KMS-11 (cell line): ENCODE results near the gene BBS2.

Source experiments
- H2AFZ ChIP-seq: fragments of 200-600 bp; sonication (generic); 2 replicates; pipeline ENCODE4 v1.6.1; 2016; ENCODE audit warnings: antibody characterized with exemption, mixed run types, low read depth
- H3K27ac ChIP-seq: fragments of 200-600 bp; sonication (generic); 2 replicates; pipeline ENCODE4 v1.6.1; 2016; ENCODE audit warnings: mild to moderate bottlenecking, mixed run types
- H3K27me3 ChIP-seq: fragments of 200-600 bp; sonication (generic); 2 replicates; pipeline ENCODE4 v1.6.1; 2017; ENCODE audit warnings: mild to moderate bottlenecking, low read depth, mixed run types, moderate library complexity; ENCODE audit not compliant: insufficient read depth
- H3K36me3 ChIP-seq: fragments of 200-600 bp; sonication (generic); 2 replicates; pipeline ENCODE4 v1.6.1; 2017; ENCODE audit warnings: mild to moderate bottlenecking, mixed run types; ENCODE audit not compliant: insufficient read depth
- H3K4me1 ChIP-seq: fragments of 200-600 bp; sonication (generic); 2 replicates; pipeline ENCODE4 v1.6.1; 2016; ENCODE audit warnings: mild to moderate bottlenecking, low read depth, mixed run types; ENCODE audit not compliant: poor library complexity, severe bottlenecking
- H3K4me2 ChIP-seq: fragments of 200-600 bp; sonication (generic); 2 replicates; pipeline ENCODE4 v1.7.0; 2016; ENCODE audit warnings: mild to moderate bottlenecking, mixed run types
- H3K4me3 ChIP-seq: fragments of 200-600 bp; sonication (generic); IDR thresholded peaks from 2 replicates; pipeline ENCODE4 v1.6.1; 2017; ENCODE audit warnings: low read depth, low read length, mixed read lengths; ENCODE audit not compliant: insufficient read depth
- H3K79me2 ChIP-seq: fragments of 200-600 bp; sonication (generic); 2 replicates; pipeline ENCODE4 v1.6.1; 2016; ENCODE audit warnings: low read depth, mixed run types; ENCODE audit not compliant: insufficient read depth
- H3K9ac ChIP-seq: fragments of 200-600 bp; sonication (generic); 2 replicates; pipeline ENCODE4 v1.6.1; 2016; ENCODE audit warnings: mild to moderate bottlenecking, mixed run types
- H4K20me1 ChIP-seq: fragments of 200-600 bp; sonication (generic); 2 replicates; pipeline ENCODE4 v1.6.1; 2016; ENCODE audit warnings: mild to moderate bottlenecking, mixed run types; ENCODE audit not compliant: insufficient read depth
- CTCF ChIP-seq: fragments of 200-600 bp; sonication (generic); conservative IDR thresholded peaks from 2 replicates; pipeline ENCODE4 v1.6.1; 2017; ENCODE audit warnings: low read depth, mild to moderate bottlenecking, antibody characterized with exemption, low read length, moderate library complexity, mixed read lengths

BBS2 gene

GRCh38 chr16:56532714-56533113 lies 12.9 kb upstream of the BBS2 start:
- no peak for TF ChIP-seq CTCF
- no peak overlapping the region for H3K27ac ChIP-seq
- no peaks in the 10 kb centered on the region for H4K20me1 ChIP-seq
- no peaks in the 10 kb centered on the region for H3K4me1 ChIP-seq
- H3K27me3 ChIP-seq = no peaks in the 10 kb centered on the region
- H3K36me3 ChIP-seq = no peaks in the 10 kb centered on the region
- H3K4me3 ChIP-seq = no peak overlapping the region
- H3K4me2 ChIP-seq = no peak overlapping the region
- no peak overlapping the region for H3K9ac ChIP-seq
- H3K79me2 ChIP-seq = no peaks in the 10 kb centered on the region
- no peak overlapping the region for H2AFZ ChIP-seq

GRCh38 chr16:56530872-56531271 lies 11.0 kb upstream of the BBS2 start:
- no peak overlapping the region for H3K4me2 ChIP-seq
- H2AFZ ChIP-seq = no peak overlapping the region
- no peaks in the 10 kb centered on the region for H3K36me3 ChIP-seq
- no peak overlapping the region for H3K9ac ChIP-seq
- no peaks in the 10 kb centered on the region for H3K4me1 ChIP-seq
- no peak overlapping the region for H3K27ac ChIP-seq
- H4K20me1 ChIP-seq = no peaks in the 10 kb centered on the region
- H3K27me3 ChIP-seq = no peaks in the 10 kb centered on the region
- H3K79me2 ChIP-seq = no peaks in the 10 kb centered on the region
- TF ChIP-seq CTCF = no peak
- H3K4me3 ChIP-seq = no peak overlapping the region

- Histone ChIP-seq H2AFZ (no peak overlapping the region), H3K27me3 (no peaks in the 10 kb centered on the region), H3K9ac (no peak overlapping the region), H4K20me1 (no peaks in the 10 kb centered on the region), H3K4me1 (peaks cover 5% of the 10 kb centered on the region), H3K4me2 (no peak overlapping the region), H3K36me3 (no peaks in the 10 kb centered on the region), H3K4me3 (no peak overlapping the region), H3K79me2 (no peaks in the 10 kb centered on the region), H3K27ac (no peak overlapping the region)
- TF ChIP-seq CTCF = no peak
These were observed 5.4 kb upstream of the BBS2 start for GRCh38 chr16:56525236-56525635.

GRCh38 chr16:56520251-56520577 lies 390 bp upstream of the BBS2 start:
- H3K9ac ChIP-seq = peak overlapping the region; percentile 27; the same call in 1 of the 2 replicates
- no peaks in the 10 kb centered on the region for H3K36me3 ChIP-seq
- H2AFZ ChIP-seq = peak overlapping the region; percentile 81
- no peak for TF ChIP-seq CTCF
- no peaks in the 10 kb centered on the region for H3K79me2 ChIP-seq
- no peak overlapping the region for H3K4me3 ChIP-seq
- H3K27ac ChIP-seq = peak overlapping the region; percentile 11; the same call in 1 of the 2 replicates
- H3K27me3 ChIP-seq = no peaks in the 10 kb centered on the region
- H4K20me1 ChIP-seq = no peaks in the 10 kb centered on the region
- H3K4me2 ChIP-seq = peak overlapping the region; percentile 68
- peaks cover 8% of the 10 kb centered on the region for H3K4me1 ChIP-seq

DNA sequence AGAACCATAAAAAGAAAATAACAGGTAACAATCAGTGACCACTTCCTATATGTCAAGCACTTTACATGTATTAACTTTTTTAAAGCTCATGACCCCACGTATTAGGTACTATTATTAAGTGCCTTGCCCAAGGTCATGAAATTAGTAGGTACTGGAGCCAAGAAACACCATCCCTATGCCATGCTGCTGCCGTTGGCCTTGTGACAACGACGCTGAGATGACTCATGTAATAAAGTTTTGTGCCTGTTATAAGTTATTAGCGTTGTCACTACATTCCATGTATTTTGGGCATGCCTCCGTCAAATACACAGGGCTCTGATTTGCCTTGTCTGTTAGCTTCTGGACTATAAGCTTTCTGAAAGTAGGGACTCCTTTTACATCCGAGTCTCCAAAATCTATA lies 1.4 kb downstream of the BBS2 start:
- Histone ChIP-seq H3K4me1 (peaks cover 8% of the 10 kb centered on the region), H3K79me2 (no peaks in the 10 kb centered on the region), H3K4me2 (no peak overlapping the region), H3K27me3 (no peaks in the 10 kb centered on the region), H3K9ac (no peak overlapping the region), H3K4me3 (no peak overlapping the region), H3K36me3 (no peaks in the 10 kb centered on the region), H3K27ac (no peak overlapping the region), H2AFZ (no peak overlapping the region), H4K20me1 (no peaks in the 10 kb centered on the region)
- no peak for TF ChIP-seq CTCF
